ENCODE measurements around the gene CDH5.

CDH5 gene

DNA sequence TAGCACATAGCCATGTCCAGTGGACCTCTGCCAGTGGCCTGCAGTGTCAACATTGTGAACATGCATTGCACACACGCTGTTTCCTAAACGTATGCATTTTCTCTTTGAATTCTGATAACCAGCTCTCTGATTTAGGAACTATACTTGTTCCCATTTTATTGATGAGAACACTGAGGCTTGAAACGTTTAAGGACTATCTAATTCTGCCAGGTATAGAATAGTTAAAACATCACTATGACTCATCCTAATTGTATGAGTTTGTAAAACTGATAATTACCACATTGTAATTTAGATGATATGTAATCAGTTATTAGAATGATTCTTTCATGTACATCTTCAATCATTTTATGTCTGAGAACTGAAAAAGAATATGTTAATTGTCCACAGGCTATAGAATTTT, 63.7 kb downstream of the CDH5 start:
- Histone ChIP-seq H3K4me3 (replicated peaks; ENCODE audit: low read depth, low read length) (no peak overlapping the region), H3K36me3 (ENCODE audit: control insufficient read depth, insufficient read depth, low read length) (no peaks in the 10 kb centered on the region), H3K27me3 (replicated peaks; ENCODE audit: control insufficient read depth, insufficient read depth, low read length) (peaks cover 12% of the 10 kb centered on the region)
- no peak for DNase-seq (ENCODE audit: extremely low read depth, insufficient read length)
- TF ChIP-seq, protein P1, sequence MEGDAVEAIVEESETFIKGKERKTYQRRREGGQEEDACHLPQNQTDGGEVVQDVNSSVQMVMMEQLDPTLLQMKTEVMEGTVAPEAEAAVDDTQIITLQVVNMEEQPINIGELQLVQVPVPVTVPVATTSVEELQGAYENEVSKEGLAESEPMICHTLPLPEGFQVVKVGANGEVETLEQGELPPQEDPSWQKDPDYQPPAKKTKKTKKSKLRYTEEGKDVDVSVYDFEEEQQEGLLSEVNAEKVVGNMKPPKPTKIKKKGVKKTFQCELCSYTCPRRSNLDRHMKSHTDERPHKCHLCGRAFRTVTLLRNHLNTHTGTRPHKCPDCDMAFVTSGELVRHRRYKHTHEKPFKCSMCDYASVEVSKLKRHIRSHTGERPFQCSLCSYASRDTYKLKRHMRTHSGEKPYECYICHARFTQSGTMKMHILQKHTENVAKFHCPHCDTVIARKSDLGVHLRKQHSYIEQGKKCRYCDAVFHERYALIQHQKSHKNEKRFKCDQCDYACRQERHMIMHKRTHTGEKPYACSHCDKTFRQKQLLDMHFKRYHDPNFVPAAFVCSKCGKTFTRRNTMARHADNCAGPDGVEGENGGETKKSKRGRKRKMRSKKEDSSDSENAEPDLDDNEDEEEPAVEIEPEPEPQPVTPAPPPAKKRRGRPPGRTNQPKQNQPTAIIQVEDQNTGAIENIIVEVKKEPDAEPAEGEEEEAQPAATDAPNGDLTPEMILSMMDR (IDR thresholded peaks at IDR 0.05; ENCODE audit: insufficient read depth, low read length, poor library complexity, severe bottlenecking), result no peak

DNA sequence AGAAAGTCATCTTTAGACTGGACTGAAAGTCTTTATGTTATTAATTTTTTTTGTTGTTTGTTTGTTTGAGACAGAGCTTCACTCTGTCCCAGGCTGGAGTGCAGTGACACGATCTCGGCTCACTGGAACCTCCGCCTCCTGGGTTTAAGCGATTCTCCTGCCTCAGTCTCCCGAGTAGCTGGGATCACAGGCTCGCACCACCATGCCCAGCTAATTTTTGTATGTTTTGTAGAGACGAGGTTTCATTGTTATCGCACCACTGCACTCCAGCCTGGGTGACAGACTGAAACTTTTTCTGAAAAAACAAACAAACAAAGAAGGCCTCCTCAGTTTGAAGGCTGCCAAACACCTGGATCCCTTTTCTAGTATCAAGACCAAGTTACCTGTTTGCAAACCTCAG, 65.3 kb downstream of the CDH5 start:
- DNase-seq (ENCODE audit: extremely low read depth, insufficient read length), result no peak
- Histone ChIP-seq H3K27me3 (replicated peaks; ENCODE audit: control insufficient read depth, insufficient read depth, low read length) (peaks cover 11% of the 10 kb centered on the region; the same call in 1 of the 2 replicates), H3K36me3 (ENCODE audit: control insufficient read depth, insufficient read depth, low read length) (no peaks in the 10 kb centered on the region), H3K4me3 (replicated peaks; ENCODE audit: low read depth, low read length) (no peak overlapping the region)
- TF ChIP-seq, protein P1 (IDR thresholded peaks at IDR 0.05; ENCODE audit: insufficient read depth, low read length, poor library complexity, severe bottlenecking), result no peak

DNA sequence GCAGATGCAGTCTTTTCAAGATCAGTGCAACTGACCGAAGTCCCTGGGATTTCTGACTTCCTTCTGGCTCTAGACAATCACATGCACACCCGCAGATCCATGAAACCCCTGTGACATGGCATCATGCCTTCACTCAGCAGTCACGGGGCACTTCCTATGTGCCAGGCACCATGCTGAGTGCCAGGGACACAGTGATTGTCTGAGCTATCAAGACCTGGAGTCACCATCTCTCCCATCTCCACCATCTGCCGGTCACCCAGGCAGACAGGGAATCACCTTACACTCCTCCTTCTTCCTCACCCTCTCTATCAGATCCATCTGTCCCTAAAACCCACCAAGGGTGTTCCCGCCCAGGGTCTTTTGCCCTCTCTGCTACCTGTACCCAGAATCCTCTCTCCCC, 65.9 kb downstream of the CDH5 start:
- no peak overlapping the region for H3K4me3 ChIP-seq (replicated peaks; ENCODE audit: low read depth, low read length)
- TF ChIP-seq, protein P1 (IDR thresholded peaks at IDR 0.05; ENCODE audit: insufficient read depth, low read length, poor library complexity, severe bottlenecking), result no peak

DNA sequence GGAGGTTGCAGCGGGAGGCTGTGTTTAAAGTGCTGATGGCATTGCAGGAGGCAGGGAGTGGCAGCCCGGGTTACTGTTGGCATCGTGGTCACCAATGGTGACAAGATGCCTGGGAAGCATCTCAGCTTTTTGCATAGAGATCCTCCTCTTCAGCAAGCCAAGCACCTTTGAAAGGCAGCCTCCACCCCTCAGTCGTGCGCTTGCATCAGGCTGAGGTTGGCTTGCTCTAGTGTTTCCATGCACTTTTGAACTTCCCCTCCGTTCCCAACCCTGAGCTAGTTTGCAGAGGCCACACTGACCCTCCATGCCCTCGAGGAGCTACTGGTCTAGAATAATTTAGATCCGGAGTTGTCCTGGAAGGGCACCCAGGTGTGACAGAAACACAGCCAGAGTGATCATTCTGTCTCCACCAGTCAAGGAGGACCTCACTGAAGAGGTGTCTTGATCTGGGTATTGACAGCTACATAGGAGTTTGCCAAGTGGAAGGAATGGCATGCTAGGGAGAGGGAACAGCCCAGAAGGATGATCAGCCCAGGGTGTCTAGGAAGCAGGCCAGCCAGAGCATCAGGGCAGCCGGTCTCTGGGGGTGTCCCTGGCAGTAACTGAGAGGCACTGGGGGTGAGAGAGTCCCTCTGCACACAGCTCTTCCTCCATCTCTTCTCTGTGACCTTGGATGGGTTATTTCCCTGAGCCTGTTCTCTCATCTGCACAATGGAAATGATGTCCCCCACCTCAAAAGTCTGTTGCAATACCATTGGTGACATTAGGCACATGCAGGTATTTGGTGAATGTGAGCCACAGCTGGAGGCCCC, 68.3 kb downstream of the CDH5 start:
- no peak overlapping the region for H3K4me3 ChIP-seq (replicated peaks; ENCODE audit: low read depth, low read length)
- H3K36me3 ChIP-seq (ENCODE audit: control insufficient read depth, insufficient read depth, low read length), result no peaks in the 10 kb centered on the region
- TF ChIP-seq, protein P1 (IDR thresholded peaks at IDR 0.05; ENCODE audit: insufficient read depth, low read length, poor library complexity, severe bottlenecking), result no peak
- no peaks in the 10 kb centered on the region; the same call in 1 of the 2 replicates for H3K27me3 ChIP-seq (replicated peaks; ENCODE audit: control insufficient read depth, insufficient read depth, low read length)
- DNase-seq (ENCODE audit: extremely low read depth, insufficient read length), result no peak

More for the DNA sequence above, 65.9 kb downstream of the CDH5 start:
- H3K27me3 ChIP-seq (replicated peaks; ENCODE audit: control insufficient read depth, insufficient read depth, low read length), result peaks cover 11% of the 10 kb centered on the region; the same call in 1 of the 2 replicates
- DNase-seq (ENCODE audit: extremely low read depth, insufficient read length), result no peak
- H3K36me3 ChIP-seq (ENCODE audit: control insufficient read depth, insufficient read depth, low read length), result no peaks in the 10 kb centered on the region

DNA sequence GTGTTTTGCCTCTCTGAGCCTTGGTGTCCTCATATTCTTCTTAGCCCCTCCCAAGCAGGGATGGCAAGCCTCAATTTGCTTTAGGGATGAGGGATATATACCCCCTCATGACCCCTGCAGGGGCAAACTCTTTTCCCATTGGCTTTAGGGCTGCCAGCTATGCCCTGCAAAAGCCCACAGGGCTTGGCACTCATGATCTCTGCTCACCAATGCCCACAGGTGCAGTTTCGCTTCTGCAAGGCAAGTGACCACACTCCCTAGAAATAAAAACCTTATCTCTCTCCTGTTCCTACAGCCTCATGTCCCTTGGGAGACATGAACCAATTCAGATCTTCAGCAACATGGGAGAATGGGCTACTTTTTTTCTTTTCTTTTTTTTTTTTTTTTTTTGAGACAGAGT, 69.4 kb downstream of the CDH5 start:
- TF ChIP-seq, protein P1 (IDR thresholded peaks at IDR 0.05; ENCODE audit: insufficient read depth, low read length, poor library complexity, severe bottlenecking), result no peak
- Histone ChIP-seq H3K4me3 (replicated peaks; ENCODE audit: low read depth, low read length) (no peak overlapping the region), H3K27me3 (replicated peaks; ENCODE audit: control insufficient read depth, insufficient read depth, low read length) (no peaks in the 10 kb centered on the region; the same call in none of the 2 replicates), H3K36me3 (ENCODE audit: control insufficient read depth, insufficient read depth, low read length) (no peaks in the 10 kb centered on the region)
- DNase-seq (ENCODE audit: extremely low read depth, insufficient read length), result no peak

All from GM06990 (cell line).